GM18873 (cell line): ENCODE measurements around the gene MYO18B.

Experiments
- ATAC-seq: cut with Tn5 transposase; IDR thresholded peaks from one replicate; pipeline ENCODE4 v1.9.1; 2021; ENCODE audit warnings: mild to moderate bottlenecking, moderate library complexity, moderate number of reproducible peaks; ENCODE audit not compliant: unreplicated experiment, low FRiP score

Gene MYO18B

GRCh38 chr22:26064048-26064447 is 322.1 kb downstream of the MYO18B start:
- no peak for ATAC-seq

- ATAC-seq: no peak
These were observed 323.9 kb downstream of the MYO18B start for GRCh38 chr22:26065847-26066246.

GRCh38 chr22:26066534-26066933 is 324.5 kb downstream of the MYO18B start:
- no peak for ATAC-seq

GRCh38 chr22:26068571-26068970 is 326.6 kb downstream of the MYO18B start:
- no peak for ATAC-seq

- no peak for ATAC-seq
These were observed 330.6 kb downstream of the MYO18B start for GRCh38 chr22:26072621-26073020.

GRCh38 chr22:26075251-26075650 is 333.3 kb downstream of the MYO18B start:
- ATAC-seq: no peak

GRCh38 chr22:26079009-26079408 is 337.0 kb downstream of the MYO18B start:
- no peak for ATAC-seq
